Neural cell (in vitro differentiated cells): Measurements from ENCODE around the gene ASB1.

ENCODE experiments used
- CTCF ChIP-seq: fragments of 450-650 bp; IDR thresholded peaks from 2 replicates; pipeline ENCODE4 v1.5.1; 2014; ENCODE audit warnings: antibody characterized with exemption, mild to moderate bottlenecking, moderate library complexity; ENCODE audit not compliant: poor library complexity, severe bottlenecking
- EP300 ChIP-seq: fragments of 450-650 bp; conservative IDR thresholded peaks from 2 replicates; pipeline ENCODE4 v1.6.1; 2014; ENCODE audit warnings: antibody characterized with exemption, mild to moderate bottlenecking, moderate library complexity; ENCODE audit not compliant: poor library complexity, severe bottlenecking
- EZH2 ChIP-seq: fragments of 200-600, 300-800 bp; shearing (Covaris generic), sonication (generic); IDR thresholded peaks from 2 replicates; pipeline ENCODE4 v1.6.1; 2014; ENCODE audit warnings: antibody characterized with exemption, low read length, borderline replicate concordance, mild to moderate bottlenecking; ENCODE audit not compliant: insufficient read depth, poor library complexity, severe bottlenecking
- MXI1 ChIP-seq: fragments of 450-650 bp; conservative IDR thresholded peaks from 2 replicates; pipeline ENCODE4 v1.6.1; 2014; ENCODE audit warnings: antibody characterized with exemption, mild to moderate bottlenecking; ENCODE audit not compliant: poor library complexity, severe bottlenecking
- POLR2AphosphoS5 ChIP-seq: IDR thresholded peaks from 2 replicates; pipeline ENCODE4 v1.6.1; 2012
- RAD21 ChIP-seq: fragments of 450-650 bp; conservative IDR thresholded peaks from 2 replicates; pipeline ENCODE4 v1.6.1; 2014; ENCODE audit warnings: antibody characterized with exemption, mild to moderate bottlenecking, moderate library complexity
- REST ChIP-seq: IDR thresholded peaks from 2 replicates; pipeline ENCODE4 v1.6.1; 2012; ENCODE audit warnings: borderline replicate concordance
- SMC3 ChIP-seq: fragments of 450-650 bp; conservative IDR thresholded peaks from 2 replicates; pipeline ENCODE4 v1.6.1; 2014; ENCODE audit warnings: antibody characterized with exemption, mild to moderate bottlenecking, moderate library complexity; ENCODE audit not compliant: poor library complexity

GRCh38 chr2:238422940-238423339 lies 3.8 kb upstream of the ASB1 start:
- no peak for TF ChIP-seq CTCF
- TF ChIP-seq POLR2AphosphoS5 = no peak
- TF ChIP-seq EP300 = no peak
- TF ChIP-seq EZH2 = no peak
- TF ChIP-seq MXI1 = no peak
- TF ChIP-seq SMC3 = no peak
- TF ChIP-seq REST = no peak
- TF ChIP-seq RAD21 = no peak
